NAMALWA (cell line): ENCODE results near the gene MTHFD1L.

Experiments
- DNase-seq: peaks from one replicate; pipeline ENCODE4 v3.0.0-alpha.2; 2015; ENCODE audit warnings: low spot score

The MTHFD1L gene

GRCh38 chr6:150898399-150899170 lies 33.1 kb downstream of the MTHFD1L start:
- DNase-seq: no peak

GRCh38 chr6:150899231-150899630 lies 33.7 kb downstream of the MTHFD1L start:
- DNase-seq: no peak

GRCh38 chr6:150900049-150900448 lies 34.5 kb downstream of the MTHFD1L start:
- no peak for DNase-seq

GRCh38 chr6:150902142-150902776 lies 36.8 kb downstream of the MTHFD1L start:
- DNase-seq: no peak

- peak; percentile 15 for DNase-seq
Observed at GRCh38 chr6:150905769-150906168, 40.3 kb downstream of the MTHFD1L start.

- DNase-seq: no peak
Observed at GRCh38 chr6:150906641-150907326, 41.3 kb downstream of the MTHFD1L start.

GRCh38 chr6:150907383-150907782 lies 41.9 kb downstream of the MTHFD1L start:
- DNase-seq: no peak

GRCh38 chr6:150908901-150909300 lies 43.4 kb downstream of the MTHFD1L start:
- DNase-seq: no peak

- DNase-seq: no peak
Observed at GRCh38 chr6:150910561-150910960, 45.1 kb downstream of the MTHFD1L start.

- no peak for DNase-seq
Observed at GRCh38 chr6:150914372-150914771, 48.9 kb downstream of the MTHFD1L start.

GRCh38 chr6:150915131-150915879 lies 49.8 kb downstream of the MTHFD1L start:
- no peak for DNase-seq

GRCh38 chr6:150915880-150916265 lies 50.4 kb downstream of the MTHFD1L start:
- no peak for DNase-seq

GRCh38 chr6:150919938-150920337 lies 54.4 kb downstream of the MTHFD1L start:
- DNase-seq: no peak

- DNase-seq: no peak
Observed at GRCh38 chr6:150922137-150922536, 56.6 kb downstream of the MTHFD1L start.

GRCh38 chr6:150924808-150925589 lies 59.5 kb downstream of the MTHFD1L start:
- DNase-seq: no peak

- DNase-seq: no peak
Observed at GRCh38 chr6:150925590-150925928, 60.1 kb downstream of the MTHFD1L start.

GRCh38 chr6:150925976-150926375 lies 60.5 kb downstream of the MTHFD1L start:
- DNase-seq: no peak

- peak; percentile 16 for DNase-seq
Observed at GRCh38 chr6:150928882-150929281, 63.4 kb downstream of the MTHFD1L start.

GRCh38 chr6:150929416-150929815 lies 63.9 kb downstream of the MTHFD1L start:
- no peak for DNase-seq

- DNase-seq: no peak
Observed at GRCh38 chr6:150930841-150931240, 65.3 kb downstream of the MTHFD1L start.

- DNase-seq: no peak
Observed at GRCh38 chr6:150931405-150931804, 65.9 kb downstream of the MTHFD1L start.

- DNase-seq: no peak
Observed at GRCh38 chr6:150932996-150933395, 67.5 kb downstream of the MTHFD1L start.
